Measurements from ENCODE around the gene ARID5B.

GRCh38 chr10:61974601-61975390 is 73.3 kb downstream of the ARID5B start:
- TF ChIP-seq FOXK2 (IDR thresholded peaks at IDR 0.05) (no peak), HDGF (IDR thresholded peaks at IDR 0.05; ENCODE audit: borderline replicate concordance) (no peak), SUZ12 (IDR thresholded peaks at IDR 0.05) (no peak), TARDBP (IDR thresholded peaks at IDR 0.05) (no peak), BHLHE40 (IDR thresholded peaks at IDR 0.05; ENCODE audit: borderline replicate concordance) (no peak), SP1 (IDR thresholded peaks at IDR 0.05) (no peak), FOXM1 (IDR thresholded peaks at IDR 0.05; ENCODE audit: borderline replicate concordance) (no peak), ZNF384 (IDR thresholded peaks at IDR 0.05) (no peak), L3MBTL2 (conservative IDR thresholded peaks at IDR 0.05) (no peak), ELF4 (IDR thresholded peaks at IDR 0.05) (no peak), FOXA1 (IDR thresholded peaks at IDR 0.05) (no peak)

All from HEK293T (cell line).